Endothelial cell of hepatic sinusoid (primary cell): Measurements from ENCODE around the gene FBXO11.
"Not testable (repeated sequence)": the region's sequence is repeated elsewhere in the genome, so short reads cannot be mapped to it uniquely, and the experiment has no call there.

Experiments used
- in situ Hi-C: cut with HindIII; loops from 2 replicates; pipeline ENCODE4 v1.10.0; 2017; ENCODE audit warnings: low sequenced_read_pairs

FBXO11 gene

GRCh38 chr2:47899915-47900816, 6.1 kb downstream of the FBXO11 start:
- in situ Hi-C loops: no loop called here

GRCh38 chr2:47897883-47898731, 8.2 kb downstream of the FBXO11 start:
- in situ Hi-C loops: no loop called here

GRCh38 chr2:47897191-47897882, 9.0 kb downstream of the FBXO11 start:
- in situ Hi-C loops: not testable (repeated sequence)

- in situ Hi-C loops: no loop called here
Measured at GRCh38 chr2:47896450-47896968, 9.8 kb downstream of the FBXO11 start.

DNA sequence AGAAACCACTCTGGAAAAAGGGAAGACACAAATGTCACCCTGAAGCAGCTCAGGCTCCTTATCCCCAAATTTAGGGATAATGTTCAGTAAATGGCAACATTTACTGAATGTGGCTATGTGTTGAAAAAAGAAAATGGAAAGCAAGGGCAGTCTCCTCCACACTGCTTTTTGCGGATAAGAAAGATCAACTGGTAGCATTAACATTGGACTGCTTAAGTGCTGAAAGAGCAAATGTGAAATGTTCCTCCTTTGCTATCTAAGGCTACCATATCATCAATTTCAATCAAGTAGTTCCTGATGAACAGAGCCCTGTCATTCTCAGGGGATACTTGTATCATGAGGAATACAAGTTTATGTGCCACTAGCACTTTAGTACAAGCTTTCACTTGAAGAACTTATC, 12.5 kb downstream of the FBXO11 start:
- in situ Hi-C loops: no loop called here

DNA sequence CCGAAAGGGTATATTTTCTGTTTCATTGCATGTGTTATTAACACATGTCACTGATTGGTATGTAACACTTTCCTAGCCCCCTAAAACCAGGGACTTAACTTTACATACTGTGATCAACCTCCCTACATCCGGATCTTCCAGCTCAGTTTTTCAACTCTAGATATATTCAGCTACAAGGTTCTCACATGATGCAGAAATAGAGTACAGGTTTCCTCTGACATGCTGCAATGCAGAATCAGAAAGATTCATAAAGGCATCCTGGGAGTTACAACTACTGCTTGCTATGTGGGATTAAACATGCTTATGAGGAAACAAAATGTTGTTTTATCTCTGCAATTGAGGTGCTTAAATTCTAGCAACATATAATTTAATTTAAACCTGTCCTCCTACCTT, 14.0 kb downstream of the FBXO11 start:
- in situ Hi-C loops: no loop called here

GRCh38 chr2:47891369-47892337, 14.6 kb downstream of the FBXO11 start:
- in situ Hi-C loops: no loop called here

GRCh38 chr2:47890711-47891368, 15.5 kb downstream of the FBXO11 start:
- in situ Hi-C loops: no loop called here

DNA sequence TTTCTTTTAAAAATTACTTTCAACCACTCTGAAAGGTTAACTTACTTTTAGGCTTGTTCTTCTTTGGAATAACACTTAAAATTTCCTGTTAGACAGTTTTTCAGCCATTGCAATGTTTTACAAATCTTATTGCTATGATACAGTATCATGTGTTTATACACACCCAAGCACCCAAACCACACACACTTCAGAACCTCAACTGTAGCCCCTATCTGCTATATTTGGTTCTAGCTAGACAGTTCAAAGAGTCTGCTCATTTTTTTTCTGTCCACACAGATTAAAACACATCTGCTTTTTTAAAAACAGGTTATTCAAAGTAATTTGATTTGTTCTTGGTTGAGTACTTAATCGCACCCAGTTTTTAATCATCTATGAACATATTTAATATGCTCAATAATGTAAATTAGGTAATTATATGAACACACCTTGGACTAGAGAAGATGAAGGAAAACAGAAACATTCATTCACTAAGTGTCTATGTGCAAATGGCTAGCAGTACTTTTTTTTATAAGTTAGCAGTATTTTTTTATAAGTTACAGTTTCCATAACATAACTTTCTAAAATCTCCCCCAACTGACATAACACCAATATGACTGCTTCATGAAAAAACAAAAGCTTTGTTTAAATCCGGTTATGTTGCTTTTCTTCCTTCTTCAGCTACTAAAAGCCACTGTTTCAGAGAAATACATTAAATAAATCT, 17.6 kb downstream of the FBXO11 start:
- in situ Hi-C loops: loop anchor here (5.0 kb wide), 1 partner anchor 41 kb away; no protein-coding TSS in a partner anchor

DNA sequence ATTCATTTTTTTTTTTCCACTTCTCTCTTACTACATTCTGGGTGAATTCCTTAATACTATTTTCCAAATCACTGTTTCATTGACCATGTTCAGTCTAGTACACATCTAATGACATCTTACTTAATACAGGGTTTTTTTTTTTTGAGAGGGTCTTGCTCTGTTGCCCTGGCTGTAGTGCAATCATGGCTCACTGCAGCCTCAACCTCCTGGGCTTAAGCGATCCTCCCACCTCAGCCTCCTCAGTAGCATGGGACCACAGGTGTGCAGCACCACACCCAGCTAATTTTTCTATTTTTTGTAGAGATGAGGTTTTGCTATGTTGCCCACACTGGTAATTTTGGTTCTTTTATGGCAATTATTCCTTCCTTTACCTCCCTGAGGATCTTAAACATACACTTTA, 29.4 kb downstream of the FBXO11 start:
- in situ Hi-C loops: no loop called here

GRCh38 chr2:47872941-47873340, 33.4 kb downstream of the FBXO11 start:
- in situ Hi-C loops: no loop called here

- in situ Hi-C loops: no loop called here
Measured at GRCh38 chr2:47870641-47871540, 35.4 kb downstream of the FBXO11 start.

DNA sequence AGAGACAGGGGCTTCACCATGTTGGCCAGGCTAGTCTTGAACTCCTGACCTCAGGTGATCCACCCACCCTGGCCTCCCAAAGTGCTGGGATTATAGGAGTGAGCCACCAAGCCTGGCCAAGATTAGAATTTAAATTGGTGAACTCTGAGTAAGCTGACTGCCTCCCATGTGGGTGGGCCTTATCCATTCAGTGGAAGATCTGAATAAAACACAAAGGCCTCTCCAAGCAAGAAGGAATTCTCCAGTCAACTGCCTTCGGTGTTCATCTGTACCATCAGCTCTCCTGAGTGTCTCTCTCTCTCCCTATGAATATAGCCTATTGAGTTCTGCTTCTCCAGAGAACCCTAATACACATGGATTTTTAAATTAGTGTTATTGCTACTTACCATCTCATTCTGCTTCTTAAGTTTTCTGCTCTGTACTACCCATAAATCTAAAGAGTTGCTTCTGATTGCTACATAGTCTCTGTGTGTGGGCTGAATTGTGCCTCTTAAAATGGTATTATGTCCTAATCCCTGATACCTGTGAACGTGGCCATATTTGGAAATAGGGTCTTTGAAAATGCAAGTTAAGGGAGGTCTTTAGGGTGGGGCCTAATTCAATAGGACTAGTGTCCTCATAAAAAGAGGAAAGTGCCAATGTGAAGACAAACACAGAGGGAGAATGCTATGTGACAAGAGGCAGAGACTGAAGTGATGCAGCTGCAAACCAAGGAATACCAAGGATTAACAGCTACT, 36.3 kb downstream of the FBXO11 start:
- in situ Hi-C loops: no loop called here

DNA sequence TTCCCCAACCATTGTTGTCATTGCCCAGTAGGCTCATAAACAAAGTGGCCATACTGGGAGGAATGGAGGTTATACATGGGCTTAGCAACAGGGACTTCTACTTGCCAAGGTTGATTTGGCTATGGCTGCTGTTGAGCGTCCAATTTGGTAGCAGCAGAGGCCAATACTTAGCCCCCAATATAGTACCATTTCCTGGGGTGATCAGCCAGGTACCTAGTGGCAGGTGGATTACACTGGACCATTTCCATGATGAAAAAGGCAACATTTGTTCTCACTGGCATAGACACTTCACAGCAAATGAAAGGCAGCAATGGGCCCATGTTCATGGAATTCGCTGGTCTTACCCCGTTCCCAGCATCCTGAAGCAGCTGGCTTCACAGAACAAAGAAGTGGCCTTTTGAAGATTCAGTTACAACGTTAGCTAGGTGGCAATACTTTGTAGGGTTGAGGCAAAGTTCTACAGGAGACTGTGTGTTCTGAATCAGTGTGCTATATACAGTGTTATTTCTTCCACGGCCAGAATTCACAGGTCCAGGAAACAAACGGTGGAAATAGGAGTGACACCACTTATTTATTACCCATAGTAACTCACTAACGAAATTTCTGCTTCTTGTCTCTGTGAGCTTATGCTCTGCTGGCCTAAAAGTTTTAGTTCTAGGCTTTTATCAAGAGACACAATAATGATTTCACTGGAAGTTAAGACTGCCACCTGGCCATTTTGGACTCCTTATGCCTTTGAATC, 37.5 kb downstream of the FBXO11 start:
- in situ Hi-C loops: no loop called here

DNA sequence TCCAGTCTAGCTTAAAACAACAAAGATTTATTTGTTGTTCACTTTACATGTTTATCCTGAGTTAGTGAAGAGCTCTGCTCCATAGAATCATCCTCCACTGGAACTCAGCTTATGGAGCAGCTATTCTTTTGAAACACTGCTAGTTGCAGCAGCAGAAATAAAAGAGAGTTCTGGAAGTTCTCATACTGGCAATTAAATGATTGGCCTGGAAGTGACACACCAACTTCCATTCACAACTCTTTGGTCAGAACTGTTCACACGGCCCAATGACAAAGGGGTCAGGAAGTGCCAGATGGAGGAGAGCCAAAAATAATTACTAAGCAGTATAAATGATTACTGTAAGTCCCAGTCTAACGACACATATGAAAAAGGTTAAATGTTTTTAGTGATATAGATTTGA, 39.1 kb downstream of the FBXO11 start:
- in situ Hi-C loops: no loop called here

DNA sequence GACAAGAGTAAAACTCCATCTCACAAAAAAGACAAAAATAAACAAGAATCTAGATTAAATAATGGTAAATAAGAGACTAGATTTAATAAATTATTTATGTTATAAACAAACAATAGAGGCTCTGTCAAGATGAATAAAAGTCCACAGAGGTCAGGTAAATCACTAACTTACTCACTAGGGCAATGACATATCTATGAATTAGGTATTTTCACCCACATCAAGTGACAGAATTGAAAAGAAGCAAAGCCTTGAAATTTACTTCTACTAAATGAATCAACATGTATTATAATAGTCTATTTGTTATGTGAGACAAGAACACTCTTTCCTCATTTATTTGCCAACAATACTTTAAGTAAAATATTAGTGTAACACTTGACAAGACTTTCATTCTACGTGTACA, 41.7 kb downstream of the FBXO11 start:
- in situ Hi-C loops: no loop called here
